B cell (primary cell): ENCODE data around the gene ZNF429. TPM values are rescaled to one million over a fixed set of nuclear protein-coding genes. Genes with fewer than 3 reads are reported as not detected.
A peak's percentile ranks its signal among the peaks of the same experiment; 100 is the strongest.
"Not testable (repeated sequence)": the region's sequence is repeated elsewhere in the genome, so short reads cannot be mapped to it uniquely, and the experiment has no call there.

Source experiments
- ATAC-seq: fragments of 200-7000 bp; cut with Tn5 transposase; one replicate; pipeline ENCODE4 v1.10.0; 2021; ENCODE audit warnings: low read depth, mild to moderate bottlenecking, moderate number of reproducible peaks, moderate library complexity
- CTCF ChIA-PET: fragments of 350-600 bp; sonication (Branson Sonifier 250); formaldehyde crosslinking; loops from one replicate; lab custom pipeline; 2021; ENCODE audit warnings: antibody characterized with exemption, inconsistent platforms; lab: Charles Lee
- POLR2A ChIA-PET: fragments of 350-600 bp; sonication (Branson Sonifier 250); formaldehyde crosslinking; loops from one replicate; lab custom pipeline; 2021; ENCODE audit warnings: antibody characterized with exemption; lab: Charles Lee
- DNase-seq: peaks from one replicate; pipeline ENCODE4 v3.0.0; 2013
- H2AFZ ChIP-seq: 2 replicates; pipeline ENCODE4 v1.6.1; 2012; ENCODE audit warnings: mild to moderate bottlenecking, low read depth, low read length; ENCODE audit not compliant: insufficient read depth, poor library complexity, severe bottlenecking
- H3K27ac ChIP-seq, 2 donors: 1 replicate in 1 of 2; 2 replicates in 1 of 2; pipeline ENCODE4 v1.5.1; 2012 to 2013; ENCODE audit warnings: low read length in 2 of 2, mild to moderate bottlenecking in 2 of 2, moderate library complexity in 1 of 2
- H3K27me3 ChIP-seq, 4 experiments: fragments of 200-600 bp in 1 of 4; sonication (generic) in 1 of 4; replicated peaks in 1 of 4; 1 replicate in 2 of 4; 2 replicates in 2 of 4; pipeline versions ENCODE4 v1.6.1 to v1.7.0; 2013 to 2016; ENCODE audit warnings: low read length in 3 of 4, mild to moderate bottlenecking in 2 of 4, mixed read lengths in 1 of 4, moderate library complexity in 1 of 4; ENCODE audit not compliant: insufficient read depth in 4 of 4, control insufficient read depth in 3 of 4; ENCODE audit errors: control extremely low read depth in 1 of 4
- H3K36me3 ChIP-seq, 2 experiments: replicated peaks in 1 of 2; 1 replicate in 1 of 2; 2 replicates in 1 of 2; pipeline versions ENCODE4 v1.6.1 to v1.7.1; 2013; ENCODE audit warnings: low read length in 1 of 2; ENCODE audit not compliant: insufficient read depth in 2 of 2, control insufficient read depth in 1 of 2; ENCODE audit errors: control extremely low read depth in 1 of 2, extremely low read depth in 1 of 2
- H3K4me1 ChIP-seq, 2 donors: fragments of 200-600 bp in 1 of 2; sonication (generic) in 1 of 2; 1 replicate in 1 of 2; 2 replicates in 1 of 2; pipeline versions ENCODE4 v1.5.1 to v1.6.1; 2013 to 2017; ENCODE audit warnings: low read length in 2 of 2; ENCODE audit not compliant: control insufficient read depth in 2 of 2, insufficient read depth in 2 of 2
- H3K4me2 ChIP-seq: replicated peaks from 2 replicates; pipeline ENCODE3; 2012; ENCODE audit warnings: mild to moderate bottlenecking, low read depth, low read length; ENCODE audit not compliant: poor library complexity, severe bottlenecking
- H3K4me3 ChIP-seq, 5 experiments: fragments of 200-600 bp in 1 of 5; sonication (generic) in 1 of 5; 1 replicate in 3 of 5; 2 replicates in 2 of 5; pipeline versions ENCODE4 v1.5.1 to v1.7.0; 2011 to 2016; ENCODE audit warnings: low read length in 4 of 5, mild to moderate bottlenecking in 4 of 5, low read depth in 2 of 5, control low read depth in 1 of 5, moderate library complexity in 1 of 5; ENCODE audit not compliant: insufficient read depth in 1 of 5; ENCODE audit errors: control extremely low read depth in 1 of 5, extremely low read depth in 1 of 5
- H3K79me2 ChIP-seq: fragments of 200-600 bp; sonication (generic); one replicate; pipeline ENCODE4 v1.6.0; 2016; ENCODE audit warnings: low read length; ENCODE audit not compliant: control insufficient read depth, insufficient read depth
- H3K9ac ChIP-seq: fragments of 200-600 bp; sonication (generic); 2 replicates; pipeline ENCODE4 v1.6.1; 2017; ENCODE audit warnings: mild to moderate bottlenecking, low read length, moderate library complexity
- H3K9me3 ChIP-seq, 3 donors: one replicate each; pipeline versions ENCODE4 v1.6.1 to v1.7.1; 2013; ENCODE audit warnings: low read length in 2 of 3; ENCODE audit not compliant: control insufficient read depth in 2 of 3, insufficient read depth in 1 of 3; ENCODE audit errors: control extremely low read depth in 1 of 3
- H4K20me1 ChIP-seq: 2 replicates; pipeline ENCODE4 v1.6.0; 2012; ENCODE audit warnings: mild to moderate bottlenecking, low read length; ENCODE audit not compliant: insufficient read depth, control insufficient read depth, poor library complexity, severe bottlenecking
- H3K27ac Mint-ChIP-seq: one replicate; pipeline ENCODE4 v1.8.0; 2021; ENCODE audit warnings: mixed read lengths
- H3K27me3 Mint-ChIP-seq: one replicate; pipeline ENCODE4 v1.8.0; 2021; ENCODE audit warnings: mixed read lengths
- H3K4me1 Mint-ChIP-seq: one replicate; pipeline ENCODE4 v1.8.0; 2021; ENCODE audit warnings: mixed read lengths
- H3K4me3 Mint-ChIP-seq: one replicate; pipeline ENCODE4 v1.8.0; 2021; ENCODE audit warnings: mixed read lengths
- H3K9me3 Mint-ChIP-seq: one replicate; pipeline ENCODE4 v1.8.0; 2022; ENCODE audit warnings: mixed read lengths; ENCODE audit not compliant: insufficient read depth
- EZH2 ChIP-seq: IDR thresholded peaks from 2 replicates; pipeline ENCODE4 v1.6.1; 2012; ENCODE audit warnings: borderline replicate concordance, low read depth, mild to moderate bottlenecking, moderate library complexity, low read length; ENCODE audit not compliant: insufficient read depth, poor library complexity, severe bottlenecking
- WGBS: methylation state at CpG from one replicate; pipeline ENCODE4 v1.1.5; 2013; ENCODE audit warnings: missing lambda C conversion rate; ENCODE audit not compliant: insufficient coverage; 5-methylcytosine and 5-hydroxymethylcytosine counted together
- intact Hi-C: fragments of 100-400 bp; cut with micrococcal nuclease; formaldehyde crosslinking; loops from one replicate; pipeline ENCODE4 v1.10.0; 2022
- polyA plus RNA-seq: library from polyadenylated mRNA; depleted of rRNA; stranded (reverse); fragments of >200 nt; gene quantifications from 2 replicates; pipeline ENCODE4 v1.2.3, GENCODE V29; 2012
- total RNA-seq, 2 donors: library from RNA; stranded (reverse); fragments of 120-200 nt in 1 of 2; gene quantifications; 1 replicate in 1 of 2; 2 replicates in 1 of 2; pipeline versions ENCODE4 v1.2.3 to v1.2.4, GENCODE V29; 2013 to 2022
- TF ChIP-seq, protein P1 (sequence below): fragments of 200-600 bp; IDR thresholded peaks from one replicate; pipeline ENCODE4 v1.8.0; 2022; ENCODE audit warnings: antibody characterized with exemption, mild to moderate bottlenecking

ZNF429 gene
- total and polyA plus RNA-seq, 2 donors (not counting 1 experiment from before 2014, with no cell fraction given) = 15.8 to 23.2 TPM

DNA sequence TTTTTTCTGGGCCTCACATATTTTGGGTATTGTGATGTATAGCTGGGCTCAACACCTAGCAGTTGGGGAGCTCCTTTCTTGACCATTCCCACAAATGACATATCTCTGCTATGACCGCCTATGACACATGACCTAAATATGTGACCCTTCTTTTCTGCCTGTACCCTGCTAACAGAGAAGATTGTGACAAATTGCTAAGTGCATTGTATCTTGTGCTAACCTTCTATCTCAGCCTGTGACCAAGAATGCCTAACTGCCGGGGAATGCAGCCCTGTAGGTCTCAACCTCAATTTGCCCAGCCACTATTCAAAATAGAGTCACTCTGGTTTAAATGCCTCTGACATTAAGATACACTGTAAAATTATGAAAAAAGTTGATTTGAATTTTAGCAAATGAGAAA, 6.8 kb upstream of the ZNF429 start:
- Mint-ChIP-seq H3K27ac (no peak overlapping the region), H3K4me3 (no peak overlapping the region), H3K9me3 (no peaks in the 10 kb centered on the region), H3K27me3 (no peaks in the 10 kb centered on the region), H3K4me1 (peaks cover under 1% of the 10 kb centered on the region)
- Histone ChIP-seq H3K27me3 (no peaks in the 10 kb centered on the region), H3K4me1 (no peaks in the 10 kb centered on the region), H3K27ac (no peak overlapping the region), H3K36me3 (no peaks in the 10 kb centered on the region), H4K20me1 (no peaks in the 10 kb centered on the region), H3K79me2 (no peaks in the 10 kb centered on the region), H3K9ac (no peak overlapping the region), H2AFZ (no peak overlapping the region), H3K4me3 (no peak overlapping the region), H3K4me2 (no peak overlapping the region), H3K9me3 (peaks cover 0 to 4% (median 0%) of the 10 kb centered on the region in 3 donors)
- no peak for DNase-seq
- ChIA-PET CTCF (no interaction called here), POLR2A (no interaction called here)
- no peak for ATAC-seq
- no CpG with 5 or more reads among the region's 2 CpGs for WGBS
- TF ChIP-seq, protein P1, sequence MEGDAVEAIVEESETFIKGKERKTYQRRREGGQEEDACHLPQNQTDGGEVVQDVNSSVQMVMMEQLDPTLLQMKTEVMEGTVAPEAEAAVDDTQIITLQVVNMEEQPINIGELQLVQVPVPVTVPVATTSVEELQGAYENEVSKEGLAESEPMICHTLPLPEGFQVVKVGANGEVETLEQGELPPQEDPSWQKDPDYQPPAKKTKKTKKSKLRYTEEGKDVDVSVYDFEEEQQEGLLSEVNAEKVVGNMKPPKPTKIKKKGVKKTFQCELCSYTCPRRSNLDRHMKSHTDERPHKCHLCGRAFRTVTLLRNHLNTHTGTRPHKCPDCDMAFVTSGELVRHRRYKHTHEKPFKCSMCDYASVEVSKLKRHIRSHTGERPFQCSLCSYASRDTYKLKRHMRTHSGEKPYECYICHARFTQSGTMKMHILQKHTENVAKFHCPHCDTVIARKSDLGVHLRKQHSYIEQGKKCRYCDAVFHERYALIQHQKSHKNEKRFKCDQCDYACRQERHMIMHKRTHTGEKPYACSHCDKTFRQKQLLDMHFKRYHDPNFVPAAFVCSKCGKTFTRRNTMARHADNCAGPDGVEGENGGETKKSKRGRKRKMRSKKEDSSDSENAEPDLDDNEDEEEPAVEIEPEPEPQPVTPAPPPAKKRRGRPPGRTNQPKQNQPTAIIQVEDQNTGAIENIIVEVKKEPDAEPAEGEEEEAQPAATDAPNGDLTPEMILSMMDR = no peak
- no peak for TF ChIP-seq EZH2
- intact Hi-C loops = no loop called here

DNA sequence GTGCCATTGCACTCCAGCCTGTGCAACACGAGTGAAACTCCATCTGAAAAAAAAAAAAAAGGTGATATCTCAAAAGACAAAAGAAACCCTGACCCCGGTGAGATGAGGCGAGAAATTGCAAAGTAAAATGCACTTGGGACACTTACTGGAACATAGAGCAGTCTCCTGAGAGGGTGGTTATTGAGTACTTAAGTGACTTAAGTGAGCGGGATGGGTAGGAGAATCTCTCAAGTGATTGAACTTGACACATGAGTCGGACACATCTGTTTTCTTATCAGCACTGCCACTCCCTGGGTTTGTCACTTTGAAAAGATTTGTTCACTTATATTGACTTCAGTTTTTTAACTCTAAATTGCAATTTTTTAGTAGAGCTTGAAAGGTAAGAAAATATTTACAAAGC, 2.8 kb downstream of the ZNF429 start:
- H3K27me3 Mint-ChIP-seq = no peaks in the 10 kb centered on the region
- peak overlapping the region; percentile 35 for H3K4me3 Mint-ChIP-seq
- Histone ChIP-seq H3K27me3 (no peaks in the 10 kb centered on the region), H3K4me3 (no peak overlapping the region), H3K4me2 (no peak overlapping the region), H3K9ac (no peak overlapping the region), H2AFZ (no peak overlapping the region), H3K4me1 (peaks cover 13 to 20% of the 10 kb centered on the region in 2 donors), H3K79me2 (peaks cover 61% of the 10 kb centered on the region), H3K27ac (no peak overlapping the region), H3K9me3 (peaks cover 0 to 41% (median 2%) of the 10 kb centered on the region in 3 donors), H3K36me3 (peaks cover 0 to 4% of the 10 kb centered on the region in 2 experiments), H4K20me1 (no peaks in the 10 kb centered on the region)
- ATAC-seq = no peak
- intact Hi-C loops = loop anchor here (5.0 to 10.0 kb wide), 5 partner anchors 259 to 1887 kb away; partner anchors contain the start of genes ZNF100, ZNF43, ZNF430 and ZNF91
- DNase-seq = no peak
- CTCF ChIA-PET = interaction anchor here (0.6 kb wide), 1 partner anchor 478 kb away, joined by 4 read pairs; no protein-coding TSS in a partner anchor
- no peaks in the 10 kb centered on the region for H3K9me3 Mint-ChIP-seq
- POLR2A ChIA-PET = interaction anchor here (0.5 kb wide), 1 partner anchor 944 kb away, joined by 3 read pairs; no protein-coding TSS in a partner anchor
- TF ChIP-seq, protein P1 = no peak
- no peak for TF ChIP-seq EZH2
- H3K27ac Mint-ChIP-seq = no peak overlapping the region
- peaks cover 39% of the 10 kb centered on the region for H3K4me1 Mint-ChIP-seq
- WGBS = 100% methylated on average over 3 of the region's 5 CpGs

DNA sequence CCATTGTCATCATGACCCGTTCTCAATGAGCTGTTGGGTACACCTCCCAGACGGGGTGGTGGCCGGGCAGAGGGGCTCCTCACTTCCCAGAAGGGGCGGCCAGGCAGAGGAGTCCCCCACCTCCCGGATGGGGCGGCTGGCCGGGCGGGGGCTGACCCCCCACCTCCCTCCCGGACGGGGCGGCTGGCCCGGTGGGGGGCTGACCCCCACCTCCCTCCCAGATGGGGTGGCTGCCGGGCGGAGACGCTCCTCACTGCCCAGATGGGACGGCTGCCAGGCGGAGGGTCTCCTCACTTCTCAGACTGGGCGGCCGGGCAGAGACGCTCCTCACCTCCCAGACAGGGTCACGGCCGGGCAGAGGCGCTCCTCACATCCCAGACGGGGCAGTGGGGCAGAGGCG, 5.7 kb downstream of the ZNF429 start:
- peaks cover 41% of the 10 kb centered on the region for H3K79me2 ChIP-seq
- H3K27me3 Mint-ChIP-seq, H3K4me2 ChIP-seq, H3K9me3 Mint-ChIP-seq, H3K36me3 ChIP-seq, H4K20me1 ChIP-seq, H3K4me3 ChIP-seq, H3K27me3 ChIP-seq, H3K27ac ChIP-seq, H2AFZ ChIP-seq, H3K4me3 Mint-ChIP-seq, H3K9ac ChIP-seq, CTCF ChIA-PET, intact Hi-C loops, DNase-seq, ATAC-seq, H3K27ac Mint-ChIP-seq, POLR2A ChIA-PET: not testable (repeated sequence)
- H3K4me1 ChIP-seq = peaks cover 6 to 11% of the 10 kb centered on the region in 2 donors
- H3K9me3 ChIP-seq = peaks cover 0 to 38% (median 2%) of the 10 kb centered on the region in 3 donors
- 100% methylated on average over 5 of the region's 25 CpGs for WGBS
- H3K4me1 Mint-ChIP-seq = peaks cover 30% of the 10 kb centered on the region
